ENCODE results near the gene DNAAF3. TPM values are rescaled to one million over a fixed set of nuclear protein-coding genes. Genes with fewer than 3 reads are reported as not detected.
"Not testable (repeated sequence)": the region's sequence is repeated elsewhere in the genome, so short reads cannot be mapped to it uniquely, and the experiment has no call there.

The DNAAF3 gene
- total RNA-seq, 1 donor from 2014 or later = 3.4 TPM

- peak; percentile 87 for DNase-seq (ENCODE audit: low spot score)
- intact Hi-C loops (cut with DNase I) = no loop called here
Observed at GRCh38 chr19:55157064-55157908, 9.1 kb downstream of the DNAAF3 start, which contains the start of gene TNNI3. TNNI3 (minus strand) TSS chr19:55157732; CDS start chr19:55157589, 143 bp downstream.

DNA sequence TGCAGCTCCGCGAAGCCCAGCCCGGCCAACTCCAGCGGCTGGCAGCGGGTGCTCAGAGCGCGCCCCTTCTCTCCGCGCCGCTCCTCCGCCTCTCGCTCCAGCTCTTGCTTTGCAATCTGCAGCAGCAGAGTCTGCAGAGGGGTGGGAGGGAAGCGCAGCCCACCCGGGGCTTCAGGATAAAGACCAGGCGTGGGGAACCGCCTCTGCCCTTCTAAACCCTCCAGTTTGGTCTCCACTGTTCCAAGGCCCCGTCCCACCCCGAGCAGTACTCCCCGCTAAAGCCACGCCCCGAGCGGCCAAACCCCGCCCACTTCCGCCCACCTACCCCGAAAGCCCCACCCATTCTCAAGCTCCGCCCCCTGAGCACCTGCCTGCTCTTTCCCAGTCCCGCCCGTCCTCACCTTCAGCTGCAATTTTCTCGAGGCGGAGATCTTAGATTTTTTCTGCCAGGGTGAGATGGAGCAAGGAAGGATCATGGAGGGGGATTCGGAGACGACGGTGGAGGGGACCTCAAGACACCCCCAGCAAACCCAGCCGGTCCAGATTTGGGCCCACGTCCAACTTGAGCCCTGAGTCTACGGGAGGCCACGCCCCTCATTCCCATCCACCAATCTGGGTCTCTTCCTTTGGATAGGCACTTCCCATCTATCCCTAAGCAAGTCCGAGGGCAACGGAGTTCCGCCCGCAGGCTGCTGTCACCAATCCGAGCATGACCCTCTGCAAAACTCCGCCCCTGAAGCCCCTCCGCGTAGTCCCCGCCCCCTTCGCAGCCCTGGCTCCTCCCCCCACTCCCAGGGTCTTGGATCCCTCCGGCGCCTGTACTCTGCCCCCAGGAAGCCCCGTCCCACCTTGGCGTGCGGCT is 10.0 kb downstream of the DNAAF3 start:
- peak; percentile 84 for DNase-seq (ENCODE audit: low spot score)
- intact Hi-C loops (cut with DNase I) = no loop called here

DNA sequence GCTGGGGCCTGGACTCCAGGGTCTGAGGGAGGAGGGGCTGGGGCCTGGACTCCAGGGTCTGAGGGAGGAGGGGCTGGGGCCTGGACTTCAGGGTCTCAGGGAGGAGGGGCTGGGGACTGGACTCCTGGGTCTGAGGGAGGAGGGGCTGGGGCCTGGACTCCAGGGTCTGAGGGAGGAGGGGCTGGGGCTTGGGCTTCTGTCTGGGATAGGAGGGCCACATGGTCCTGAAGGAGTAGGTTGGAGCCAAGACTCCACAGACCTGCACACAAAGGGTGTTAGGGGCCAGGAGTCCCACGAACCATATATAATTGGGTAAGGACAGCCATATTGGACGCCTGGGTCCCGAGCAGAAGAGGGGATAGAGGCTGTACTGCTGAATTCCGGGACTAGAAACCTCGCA is 10.6 kb downstream of the DNAAF3 start:
- DNase-seq (ENCODE audit: low spot score); intact Hi-C loops (cut with DNase I): not testable (repeated sequence)

GRCh38 chr19:55153652-55154264 is 12.7 kb downstream of the DNAAF3 start:
- intact Hi-C loops (cut with DNase I) = no loop called here
- no peak for DNase-seq (ENCODE audit: low spot score)

DNA sequence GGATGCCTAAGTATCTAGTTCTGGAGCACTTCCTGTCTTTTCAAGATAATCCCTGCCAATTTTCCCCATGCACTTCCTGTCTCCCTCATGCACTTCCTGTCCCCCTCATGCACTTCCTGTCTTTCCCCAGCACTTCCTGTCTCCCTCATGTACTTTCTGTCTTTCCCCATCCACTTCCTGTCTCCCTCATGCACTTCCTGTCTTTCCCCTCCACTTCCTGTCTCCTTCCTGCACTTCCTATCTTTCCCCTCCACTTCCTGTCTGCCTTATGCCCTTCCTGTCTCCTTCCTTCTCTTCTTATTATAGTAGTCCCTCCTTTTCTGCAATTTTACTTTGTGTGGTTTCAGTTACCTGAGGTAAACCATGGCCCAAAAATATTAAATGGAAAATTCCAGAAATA is 14.4 kb downstream of the DNAAF3 start:
- DNase-seq (ENCODE audit: low spot score) = no peak
- intact Hi-C loops (cut with DNase I) = no loop called here

DNA sequence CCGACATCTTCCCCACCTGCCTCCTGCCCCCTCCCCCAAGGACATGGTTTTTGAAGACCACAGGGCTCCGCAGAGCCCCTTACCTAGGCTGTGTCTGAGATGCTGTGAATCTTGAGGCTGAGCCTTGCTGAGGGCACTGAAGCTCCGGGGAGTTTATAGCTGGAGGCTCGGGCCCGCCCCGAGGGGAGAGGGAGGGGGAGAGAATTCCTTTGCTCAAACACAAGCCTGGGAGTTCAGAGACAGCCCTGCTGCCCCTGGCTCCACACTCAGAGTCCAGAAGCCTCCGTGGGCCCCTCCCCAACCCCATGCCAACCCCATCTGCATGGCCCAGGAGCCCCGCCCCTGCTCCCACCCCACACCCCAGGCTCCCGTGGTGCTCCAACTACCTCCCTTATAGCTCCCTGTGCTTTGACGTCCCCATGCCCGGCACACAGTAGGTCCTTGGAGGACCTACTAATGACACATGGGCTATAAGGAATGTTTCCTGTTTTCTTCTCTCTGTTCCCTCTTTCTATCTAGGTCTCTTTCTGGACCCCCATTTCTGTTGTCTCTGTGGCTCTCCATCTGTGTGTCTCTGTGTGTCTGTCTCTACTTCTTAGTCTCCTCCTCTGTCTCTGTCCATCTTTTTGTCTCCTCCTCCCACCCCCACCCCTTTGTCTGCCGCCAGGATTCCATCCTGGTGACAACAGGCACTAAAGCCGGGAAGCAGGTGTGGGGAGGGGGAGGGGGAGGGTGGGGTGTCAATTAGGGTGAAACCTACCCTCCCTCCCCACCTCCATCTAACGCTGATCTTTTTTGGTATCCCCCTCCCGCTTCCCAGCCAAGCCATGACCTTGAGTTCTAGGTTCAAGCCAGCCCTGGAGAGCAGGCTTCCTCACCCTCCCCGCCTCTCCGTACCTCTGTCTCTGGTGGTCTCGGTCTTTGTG is 17.1 kb downstream of the DNAAF3 start, which contains the start of gene TNNT1:
Gene TNNT1 (minus strand): TSS at position 129 of the 926 bp plus-strand sequence. CDS start 2,049 bp downstream, outside the sequence.
- intact Hi-C loops (cut with DNase I) = no loop called here
- DNase-seq (ENCODE audit: low spot score) = no peak

GRCh38 chr19:55147545-55148251 is 18.7 kb downstream of the DNAAF3 start:
- no peak for DNase-seq (ENCODE audit: low spot score)
- intact Hi-C loops (cut with DNase I) = no loop called here

DNA sequence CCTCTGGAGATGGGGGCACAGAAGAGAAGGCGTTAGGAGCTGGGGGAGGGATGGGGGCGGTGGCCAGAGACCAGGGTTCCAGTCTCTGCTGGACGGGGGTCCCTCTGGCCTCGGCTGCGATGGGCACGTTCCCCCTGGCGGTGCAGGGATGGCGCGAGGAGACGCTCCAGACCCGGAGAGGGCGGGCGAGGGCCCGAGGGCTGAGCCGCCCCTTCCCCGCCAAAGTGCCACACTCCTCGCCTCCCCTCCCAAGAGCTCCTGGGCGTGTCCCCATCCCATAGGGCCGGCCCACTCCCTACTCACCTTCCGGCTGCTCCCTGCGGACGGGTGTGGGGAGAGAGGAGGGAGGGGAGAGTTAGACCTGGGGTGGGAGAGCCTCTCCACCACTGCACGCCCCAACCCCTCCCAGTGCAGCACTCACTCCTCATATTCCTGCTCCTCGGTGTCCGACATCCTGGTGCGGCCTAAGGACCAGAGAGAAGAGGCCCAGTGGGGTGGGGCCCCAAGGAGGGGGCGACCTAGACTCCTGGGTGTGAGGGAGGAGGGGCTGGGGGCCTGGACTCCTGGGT is 19.6 kb downstream of the DNAAF3 start:
- intact Hi-C loops (cut with DNase I) = no loop called here

DNA sequence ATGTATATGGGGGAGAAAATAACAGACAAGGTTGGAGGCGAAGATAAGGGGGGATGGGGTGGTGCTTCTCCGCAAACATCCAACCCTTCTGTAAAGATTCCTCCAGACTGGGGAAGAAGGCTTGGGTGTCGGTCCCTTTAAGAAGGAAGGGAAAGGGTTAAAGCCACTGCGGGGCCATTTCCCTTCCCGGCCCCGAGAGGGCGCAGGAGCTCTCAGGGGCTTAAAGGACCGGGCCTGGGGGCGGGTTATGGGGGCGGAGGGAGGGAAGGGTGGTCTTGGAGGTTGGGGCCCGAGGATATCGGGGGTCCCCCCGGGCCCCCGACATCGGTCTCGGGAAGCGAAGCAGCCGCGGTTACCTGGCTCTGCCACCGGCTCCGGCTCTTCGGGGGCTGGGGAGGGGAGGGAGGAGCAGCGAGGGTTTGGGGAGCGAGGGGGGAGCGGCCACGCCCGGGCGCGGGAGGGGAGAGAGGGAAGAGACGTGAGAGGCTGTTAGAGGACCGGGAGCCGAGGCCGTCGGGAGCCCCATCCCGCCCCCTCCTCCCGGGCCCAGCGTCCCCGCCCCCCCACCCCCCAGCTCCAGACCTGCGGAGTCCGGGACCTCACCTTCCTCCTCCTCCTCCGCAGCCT is 20.2 kb downstream of the DNAAF3 start:
- no peak for DNase-seq (ENCODE audit: low spot score)
- intact Hi-C loops (cut with DNase I) = no loop called here

More for the DNA sequence above, 19.6 kb downstream of the DNAAF3 start:
- no peak for DNase-seq (ENCODE audit: low spot score)

GRCh38 chr19:55145232-55145631 is 21.2 kb downstream of the DNAAF3 start:
- intact Hi-C loops (cut with DNase I) = no loop called here
- no peak for DNase-seq (ENCODE audit: low spot score)

DNA sequence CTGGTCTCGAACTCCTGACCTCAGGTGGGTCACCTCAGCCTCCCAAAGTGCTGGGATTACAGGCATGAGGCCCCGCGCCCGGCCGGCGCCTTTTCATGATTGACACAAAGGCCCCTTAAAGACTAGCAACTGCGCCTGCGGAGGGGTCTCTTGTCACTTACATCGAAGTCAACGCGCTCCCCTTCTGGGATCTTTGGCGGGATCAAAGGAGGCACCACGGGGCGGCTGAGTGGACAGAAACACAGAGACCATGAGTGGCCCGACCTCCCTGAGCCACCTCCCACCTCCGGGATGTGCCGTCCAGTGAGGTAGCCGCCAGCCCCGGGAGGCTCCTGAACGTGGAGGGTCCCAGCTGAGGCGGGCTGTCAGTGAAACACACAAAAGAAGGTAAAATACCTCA is 24.7 kb downstream of the DNAAF3 start:
- intact Hi-C loops (cut with DNase I) = loop anchor here (5.0 kb wide), 1 partner anchor 266 kb away; the partner anchor contains the start of gene UBE2S
- DNase-seq (ENCODE audit: low spot score) = no peak

DNA sequence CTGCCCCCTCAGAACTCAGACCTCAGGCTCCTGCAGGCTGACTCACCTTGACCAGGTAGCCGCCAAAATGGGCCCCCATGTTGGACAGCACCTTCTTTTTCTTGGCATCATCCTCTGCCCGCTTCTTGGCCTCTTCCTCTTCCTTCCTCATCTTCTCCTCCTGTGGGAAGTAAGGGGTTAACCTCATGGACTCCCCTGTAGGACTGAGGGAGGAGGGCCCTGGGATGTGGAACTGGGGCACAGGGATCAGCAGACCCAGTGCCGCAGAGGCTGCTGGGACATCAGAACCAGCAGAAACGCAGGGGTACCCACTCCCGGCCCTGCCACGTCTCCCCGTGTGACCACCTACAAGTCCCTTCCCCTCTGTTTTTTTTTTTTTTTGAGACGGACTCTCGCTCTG is 28.5 kb downstream of the DNAAF3 start:
- DNase-seq (ENCODE audit: low spot score) = no peak
- intact Hi-C loops (cut with DNase I) = no loop called here

DNA sequence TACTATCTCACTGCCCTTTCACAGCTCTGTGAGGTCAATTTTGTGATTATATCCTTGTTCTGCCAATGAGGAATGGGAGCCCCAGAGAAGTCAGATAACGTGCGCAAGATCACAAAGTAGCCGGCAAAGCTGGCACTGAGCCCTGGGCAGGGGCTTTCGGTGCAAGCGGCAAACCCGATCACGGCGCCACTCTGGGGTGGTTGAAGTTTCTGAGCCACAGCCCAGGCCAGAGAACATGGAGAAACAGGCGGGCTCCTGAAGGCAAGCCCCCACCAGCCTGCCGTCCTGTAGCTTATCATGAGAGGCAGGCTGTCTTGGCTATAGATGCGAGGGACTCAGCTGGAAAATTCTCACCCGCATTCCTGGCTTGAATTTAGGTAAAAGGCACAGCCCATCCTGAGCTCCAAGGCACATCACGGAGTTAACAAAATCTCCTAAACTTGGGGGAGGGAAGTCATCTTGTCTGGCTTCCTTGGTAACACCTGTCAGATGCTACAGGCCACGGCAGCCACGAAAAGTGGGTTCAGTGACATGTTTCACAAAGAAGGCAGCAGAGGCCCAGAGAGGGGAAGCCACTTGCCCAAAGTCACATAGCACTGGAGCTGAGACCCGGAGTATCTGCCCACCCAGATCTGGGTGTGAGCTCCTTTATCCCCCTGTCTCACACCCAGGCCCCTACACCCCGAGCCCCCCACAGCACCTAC is 29.9 kb downstream of the DNAAF3 start:
- intact Hi-C loops (cut with DNase I) = no loop called here
- no peak for DNase-seq (ENCODE audit: low spot score)

- no peak for DNase-seq (ENCODE audit: low spot score)
- intact Hi-C loops (cut with DNase I) = no loop called here
Observed at GRCh38 chr19:55134736-55135135, 31.7 kb downstream of the DNAAF3 start.

GRCh38 chr19:55133639-55134444 is 32.6 kb downstream of the DNAAF3 start:
- intact Hi-C loops (cut with DNase I) = no loop called here
- no peak for DNase-seq (ENCODE audit: low spot score)

All from cardiac septum (tissue), 1 donor.